ENCODE measurements around the gene TMEM150C.

TMEM150C gene

DNA sequence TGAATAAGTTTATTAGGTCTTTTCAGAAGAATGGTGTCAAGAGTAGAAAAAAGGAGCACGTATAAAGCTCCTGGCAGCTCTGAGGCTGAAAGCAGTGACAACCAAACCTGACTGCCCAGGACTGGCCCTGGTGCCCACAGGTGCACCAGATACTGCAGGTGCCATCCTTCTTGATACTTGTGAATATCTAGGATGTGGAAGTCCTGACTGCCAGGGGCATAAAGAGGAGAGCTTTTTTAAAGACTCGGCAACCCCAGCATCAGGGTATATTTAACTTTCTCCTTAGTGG is 60.7 kb downstream of the TMEM150C start:
- TF ChIP-seq, protein P1, sequence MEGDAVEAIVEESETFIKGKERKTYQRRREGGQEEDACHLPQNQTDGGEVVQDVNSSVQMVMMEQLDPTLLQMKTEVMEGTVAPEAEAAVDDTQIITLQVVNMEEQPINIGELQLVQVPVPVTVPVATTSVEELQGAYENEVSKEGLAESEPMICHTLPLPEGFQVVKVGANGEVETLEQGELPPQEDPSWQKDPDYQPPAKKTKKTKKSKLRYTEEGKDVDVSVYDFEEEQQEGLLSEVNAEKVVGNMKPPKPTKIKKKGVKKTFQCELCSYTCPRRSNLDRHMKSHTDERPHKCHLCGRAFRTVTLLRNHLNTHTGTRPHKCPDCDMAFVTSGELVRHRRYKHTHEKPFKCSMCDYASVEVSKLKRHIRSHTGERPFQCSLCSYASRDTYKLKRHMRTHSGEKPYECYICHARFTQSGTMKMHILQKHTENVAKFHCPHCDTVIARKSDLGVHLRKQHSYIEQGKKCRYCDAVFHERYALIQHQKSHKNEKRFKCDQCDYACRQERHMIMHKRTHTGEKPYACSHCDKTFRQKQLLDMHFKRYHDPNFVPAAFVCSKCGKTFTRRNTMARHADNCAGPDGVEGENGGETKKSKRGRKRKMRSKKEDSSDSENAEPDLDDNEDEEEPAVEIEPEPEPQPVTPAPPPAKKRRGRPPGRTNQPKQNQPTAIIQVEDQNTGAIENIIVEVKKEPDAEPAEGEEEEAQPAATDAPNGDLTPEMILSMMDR (IDR thresholded peaks at IDR 0.05), result no peak
- no peak overlapping the region for H3K4me3 ChIP-seq (ENCODE audit: low read depth in 1 of 2, low read length in 1 of 2)
- no peaks in the 10 kb centered on the region for H3K4me1 ChIP-seq (ENCODE audit: control insufficient read depth in 1 of 2, insufficient read depth in 1 of 2, low read depth in 1 of 2, low read length in 1 of 2)
- no peaks in the 10 kb centered on the region for H3K27me3 ChIP-seq
- no peaks in the 10 kb centered on the region for H3K36me3 ChIP-seq
- no peak overlapping the region for H3K27ac ChIP-seq
- no peaks in the 10 kb centered on the region for H3K9me3 ChIP-seq

DNA sequence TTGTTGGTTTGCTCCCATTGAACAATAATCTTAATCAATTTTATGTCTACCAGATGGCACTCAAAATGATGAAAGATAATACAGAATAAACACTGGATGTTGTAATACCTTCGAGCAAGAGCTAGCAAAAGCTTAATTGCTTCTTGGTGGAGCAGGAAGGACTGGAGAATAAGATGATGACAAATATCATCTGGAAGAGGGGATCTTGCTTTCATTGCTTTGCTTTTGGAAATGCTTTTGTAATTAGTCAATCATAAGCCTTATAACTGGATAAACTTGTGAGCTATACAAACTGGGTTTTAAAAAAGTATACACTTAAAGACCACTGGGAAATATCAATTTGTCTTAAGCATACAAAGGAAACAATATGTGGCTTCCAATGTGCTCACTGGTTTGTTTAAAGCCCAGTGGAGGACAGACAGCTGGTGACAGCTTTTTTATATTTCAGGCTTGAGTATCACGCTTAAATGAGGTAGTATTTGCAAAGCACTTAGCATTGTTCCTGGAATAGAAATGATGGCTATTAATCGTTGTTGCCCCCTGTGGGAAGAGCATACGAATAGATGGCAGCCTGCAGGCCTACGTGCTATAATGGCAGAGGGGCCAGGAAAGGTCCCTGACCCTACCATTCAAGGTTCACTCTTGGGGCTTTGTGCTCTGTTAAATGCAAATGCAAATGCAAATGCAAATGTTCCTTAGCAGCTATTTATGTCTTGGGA is 61.2 kb downstream of the TMEM150C start:
- H3K27me3 ChIP-seq, result no peaks in the 10 kb centered on the region
- H3K36me3 ChIP-seq, result no peaks in the 10 kb centered on the region
- H3K4me1 ChIP-seq (ENCODE audit: control insufficient read depth in 1 of 2, insufficient read depth in 1 of 2, low read depth in 1 of 2, low read length in 1 of 2), result no peaks in the 10 kb centered on the region
- TF ChIP-seq, protein P1 (IDR thresholded peaks at IDR 0.05), result no peak
- H3K27ac ChIP-seq, result no peak overlapping the region
- no peak overlapping the region for H3K4me3 ChIP-seq (ENCODE audit: low read depth in 1 of 2, low read length in 1 of 2)
- H3K9me3 ChIP-seq, result no peaks in the 10 kb centered on the region

DNA sequence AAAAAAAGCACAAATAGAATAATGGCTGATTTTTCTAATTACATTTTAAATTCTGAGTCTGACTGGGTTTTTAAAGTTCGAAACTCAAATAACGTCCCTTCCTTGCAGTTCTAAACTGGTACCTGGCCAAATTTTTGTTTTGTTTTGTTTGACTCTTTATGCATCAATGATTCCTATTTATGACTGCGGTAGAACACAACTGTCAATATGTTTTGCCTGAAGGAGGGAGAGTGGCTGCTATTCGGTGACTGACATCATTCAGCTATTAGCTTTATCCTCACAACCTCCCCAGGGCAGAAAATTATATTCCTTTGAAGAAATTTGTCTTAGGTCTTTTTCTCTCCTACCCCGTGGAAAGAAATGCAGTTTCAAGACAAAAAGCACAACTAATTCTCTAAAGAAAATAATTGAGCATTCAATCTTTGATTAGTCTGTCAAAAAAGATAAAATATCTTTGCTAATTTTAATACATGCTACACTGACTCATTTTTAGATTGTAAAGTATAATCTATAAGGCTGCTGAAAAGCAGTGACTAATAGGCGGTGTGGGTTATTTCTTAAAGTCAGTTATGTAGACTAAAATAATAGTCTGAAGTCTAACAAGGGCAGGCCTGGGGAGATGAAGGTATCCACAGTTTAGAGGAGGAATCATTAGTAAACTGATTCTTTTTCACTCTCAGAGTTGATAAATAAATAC is 61.9 kb downstream of the TMEM150C start:
- Histone ChIP-seq H3K27ac (no peak overlapping the region), H3K27me3 (no peaks in the 10 kb centered on the region), H3K36me3 (no peaks in the 10 kb centered on the region), H3K4me3 (ENCODE audit: low read depth in 1 of 2, low read length in 1 of 2) (no peak overlapping the region), H3K4me1 (ENCODE audit: control insufficient read depth in 1 of 2, insufficient read depth in 1 of 2, low read depth in 1 of 2, low read length in 1 of 2) (no peaks in the 10 kb centered on the region), H3K9me3 (no peaks in the 10 kb centered on the region)
- TF ChIP-seq, protein P1 (IDR thresholded peaks at IDR 0.05), result no peak

DNA sequence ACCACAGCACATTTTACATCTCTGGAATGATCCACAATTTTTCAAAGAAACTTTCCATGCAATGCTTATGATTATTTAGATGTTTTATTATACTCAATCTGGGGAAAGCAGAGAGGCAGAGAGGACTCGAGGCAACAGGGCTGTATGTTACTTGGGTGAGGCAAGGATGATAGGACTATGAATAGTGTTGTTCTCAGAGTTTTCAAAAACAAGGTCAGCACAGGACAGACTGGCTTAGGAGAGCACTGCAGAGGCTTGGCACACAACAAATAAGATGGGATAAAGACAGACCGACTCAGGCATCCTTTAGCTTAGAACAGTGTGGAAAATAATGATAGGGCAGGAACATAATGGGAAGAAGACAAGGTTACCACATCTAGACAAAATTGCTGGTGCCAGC is 65.4 kb downstream of the TMEM150C start:
- Histone ChIP-seq H3K27ac (no peak overlapping the region), H3K36me3 (no peaks in the 10 kb centered on the region), H3K27me3 (no peaks in the 10 kb centered on the region), H3K9me3 (no peaks in the 10 kb centered on the region), H3K4me3 (ENCODE audit: low read depth in 1 of 2, low read length in 1 of 2) (no peak overlapping the region), H3K4me1 (ENCODE audit: control insufficient read depth in 1 of 2, insufficient read depth in 1 of 2, low read depth in 1 of 2, low read length in 1 of 2) (no peaks in the 10 kb centered on the region)
- TF ChIP-seq, protein P1 (IDR thresholded peaks at IDR 0.05), result no peak

DNA sequence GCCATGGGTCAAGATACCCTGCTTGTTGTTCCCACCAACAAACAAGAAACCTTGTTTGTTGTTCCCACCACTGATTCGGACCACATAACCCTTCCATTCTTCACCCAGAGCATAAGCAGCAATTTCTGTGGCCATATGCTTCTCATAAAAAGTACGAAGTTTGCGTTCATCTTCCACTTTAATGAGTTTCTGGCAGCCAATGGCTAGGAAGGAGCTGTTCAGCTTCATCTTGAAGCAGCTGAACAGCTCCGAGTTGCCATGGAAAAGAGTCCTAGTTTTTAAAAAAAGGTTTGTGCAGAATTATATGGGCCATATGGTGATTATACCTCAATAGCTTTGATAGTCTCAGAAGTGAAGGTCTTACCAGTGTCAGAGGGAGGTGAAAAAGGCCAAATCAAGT is 66.1 kb downstream of the TMEM150C start:
- Histone ChIP-seq H3K27ac (no peak overlapping the region), H3K4me1 (ENCODE audit: control insufficient read depth in 1 of 2, insufficient read depth in 1 of 2, low read depth in 1 of 2, low read length in 1 of 2) (no peaks in the 10 kb centered on the region)
- TF ChIP-seq, protein P1 (IDR thresholded peaks at IDR 0.05), result no peak

More for the DNA sequence above, 66.1 kb downstream of the TMEM150C start:
- Histone ChIP-seq H3K27me3 (no peaks in the 10 kb centered on the region), H3K9me3 (no peaks in the 10 kb centered on the region), H3K36me3 (no peaks in the 10 kb centered on the region), H3K4me3 (ENCODE audit: low read depth in 1 of 2, low read length in 1 of 2) (no peak overlapping the region)

All from neutrophil (primary cell).